SK-N-MC (cell line): ENCODE results near the gene BUD13.

Experiments used
- EZH2 ChIP-seq: fragments of 200-600 bp; sonication (generic); IDR thresholded peaks from one replicate; pipeline ENCODE4 v1.6.1; 2017; ENCODE audit warnings: antibody characterized with exemption
- FOXP2 ChIP-seq: optimal IDR thresholded peaks from 2 replicates; pipeline ENCODE3; 2011; ENCODE audit warnings: mild to moderate bottlenecking, moderate library complexity; ENCODE audit not compliant: insufficient read depth; ENCODE audit errors: extremely low read length, control extremely low read depth
- POLR2AphosphoS5 ChIP-seq: IDR thresholded peaks from 2 replicates; pipeline ENCODE4 v1.6.1; 2012; ENCODE audit warnings: mild to moderate bottlenecking, low read depth, low read length, borderline replicate concordance

DNA sequence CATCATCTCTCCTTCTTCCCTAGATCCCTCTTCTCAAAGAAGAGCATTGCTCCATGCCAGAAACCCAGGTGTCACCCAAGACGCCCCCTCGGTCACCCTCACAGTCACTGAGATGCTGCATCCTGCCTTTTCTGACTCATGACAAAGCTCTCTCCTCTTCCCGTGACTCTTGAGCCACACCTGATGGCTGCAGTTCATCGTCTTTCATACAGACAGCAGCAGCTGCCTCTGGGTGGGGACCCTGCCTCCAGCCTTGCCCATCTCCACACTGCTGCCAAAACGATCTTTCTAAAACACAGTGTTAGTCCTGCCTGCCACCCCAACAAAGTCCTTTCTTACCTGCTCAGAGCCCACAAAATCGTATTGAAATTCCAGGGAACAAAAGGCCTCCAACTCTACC, 44.8 kb downstream of the BUD13 start:
- no peak for TF ChIP-seq FOXP2
- TF ChIP-seq POLR2AphosphoS5, result no peak
- no peak for TF ChIP-seq EZH2
